ENCODE measurements around the gene NEGR1. TPM values are rescaled to one million over a fixed set of nuclear protein-coding genes. Genes with fewer than 3 reads are reported as not detected.

NEGR1 gene
- total RNA-seq, 1 donor from 2014 or later = 19.2 TPM

DNA sequence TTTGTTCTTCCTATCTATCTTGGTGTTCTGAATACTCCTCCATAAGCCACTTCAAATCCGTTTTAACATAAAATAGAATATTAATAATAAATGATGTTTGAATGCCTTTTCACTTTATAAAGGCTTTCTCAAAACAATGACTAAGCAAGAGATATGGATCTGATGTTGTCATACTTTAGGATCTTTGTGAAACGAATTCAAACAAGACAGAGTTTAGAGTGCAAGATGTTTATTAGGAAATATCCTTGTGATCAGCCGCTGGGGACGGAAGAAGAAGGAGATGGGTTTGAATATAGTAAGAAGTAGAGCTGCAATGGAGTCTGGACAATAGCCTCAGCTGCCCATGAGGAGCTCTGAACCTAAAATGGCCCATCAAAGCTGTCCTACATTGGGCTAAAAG lies 351.8 kb downstream of the NEGR1 start:
- TF ChIP-seq, protein P1, sequence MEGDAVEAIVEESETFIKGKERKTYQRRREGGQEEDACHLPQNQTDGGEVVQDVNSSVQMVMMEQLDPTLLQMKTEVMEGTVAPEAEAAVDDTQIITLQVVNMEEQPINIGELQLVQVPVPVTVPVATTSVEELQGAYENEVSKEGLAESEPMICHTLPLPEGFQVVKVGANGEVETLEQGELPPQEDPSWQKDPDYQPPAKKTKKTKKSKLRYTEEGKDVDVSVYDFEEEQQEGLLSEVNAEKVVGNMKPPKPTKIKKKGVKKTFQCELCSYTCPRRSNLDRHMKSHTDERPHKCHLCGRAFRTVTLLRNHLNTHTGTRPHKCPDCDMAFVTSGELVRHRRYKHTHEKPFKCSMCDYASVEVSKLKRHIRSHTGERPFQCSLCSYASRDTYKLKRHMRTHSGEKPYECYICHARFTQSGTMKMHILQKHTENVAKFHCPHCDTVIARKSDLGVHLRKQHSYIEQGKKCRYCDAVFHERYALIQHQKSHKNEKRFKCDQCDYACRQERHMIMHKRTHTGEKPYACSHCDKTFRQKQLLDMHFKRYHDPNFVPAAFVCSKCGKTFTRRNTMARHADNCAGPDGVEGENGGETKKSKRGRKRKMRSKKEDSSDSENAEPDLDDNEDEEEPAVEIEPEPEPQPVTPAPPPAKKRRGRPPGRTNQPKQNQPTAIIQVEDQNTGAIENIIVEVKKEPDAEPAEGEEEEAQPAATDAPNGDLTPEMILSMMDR (IDR thresholded peaks at IDR 0.05) = no peak
- no peak for TF ChIP-seq POLR2A (IDR thresholded peaks at IDR 0.05)
- TF ChIP-seq POLR2AphosphoS5 (IDR thresholded peaks at IDR 0.05; ENCODE audit: insufficient read depth in 1 of 2, low read depth in 1 of 2) = no peak
- Histone ChIP-seq H3K4me1 (no peaks in the 10 kb centered on the region), H3K27me3 (no peaks in the 10 kb centered on the region), H3K36me3 (no peaks in the 10 kb centered on the region), H3K4me3 (no peak overlapping the region), H3K27ac (no peak overlapping the region), H3K9me3 (no peaks in the 10 kb centered on the region)
- intact Hi-C loops (cut with DNase I) = loop anchor here (5.0 kb wide), 1 partner anchor 542 kb away; no protein-coding TSS in a partner anchor
- DNase-seq (ENCODE audit: extremely low spot score in 2 of 2) = no peak

DNA sequence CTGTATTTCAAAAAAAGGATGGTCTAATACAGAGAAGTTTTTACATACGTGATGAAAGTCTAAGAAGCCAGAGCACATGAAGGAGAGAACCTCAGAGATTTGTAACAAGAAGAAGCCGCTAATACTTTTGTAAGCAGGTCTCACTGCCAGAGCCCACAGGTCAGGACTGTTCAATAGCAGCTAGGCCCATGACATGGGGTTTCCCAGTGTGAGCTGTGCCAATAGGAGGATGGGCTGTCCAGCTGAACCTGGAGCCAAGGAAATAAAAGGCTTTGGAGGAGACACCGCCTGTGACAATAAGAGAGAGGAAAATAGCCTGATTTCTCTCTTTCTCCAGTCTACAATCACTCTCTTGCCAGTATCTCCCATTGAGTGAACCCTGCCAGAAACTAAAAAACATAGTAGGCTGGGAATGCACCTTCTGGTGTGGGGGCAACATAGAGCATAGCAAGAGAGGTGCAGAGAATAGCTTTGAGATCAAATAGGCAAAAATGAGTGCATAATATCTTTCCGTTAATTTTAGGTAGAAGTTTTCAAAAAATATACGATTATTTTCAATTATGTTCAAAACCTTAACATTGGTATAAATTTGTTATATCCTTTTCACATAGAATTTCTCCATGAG lies 360.3 kb downstream of the NEGR1 start:
- no peak for DNase-seq (ENCODE audit: extremely low spot score in 2 of 2)

DNA sequence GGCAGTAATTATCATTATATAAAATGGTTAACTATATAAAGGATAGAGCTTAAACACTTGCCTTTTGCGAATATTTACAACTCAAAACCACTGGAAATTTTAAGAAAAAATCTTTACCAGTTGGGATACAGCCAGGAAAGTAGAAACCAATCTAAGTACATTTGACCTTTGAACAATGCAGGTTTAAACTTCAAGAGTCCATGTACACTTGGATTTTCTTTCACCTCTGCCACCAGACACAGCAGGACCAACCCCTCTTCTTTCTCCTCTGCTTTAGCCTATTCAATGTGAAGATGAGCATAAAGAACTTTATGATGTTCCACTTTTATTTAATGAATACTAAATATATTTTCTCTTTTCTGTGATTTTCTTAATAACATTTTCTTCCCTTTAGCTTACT lies 361.1 kb downstream of the NEGR1 start:
- H3K4me3 ChIP-seq = no peak overlapping the region
- H3K4me1 ChIP-seq = no peaks in the 10 kb centered on the region
- intact Hi-C loops (cut with DNase I) = no loop called here
- no peak overlapping the region for H3K27ac ChIP-seq
- H3K9me3 ChIP-seq = no peaks in the 10 kb centered on the region
- no peaks in the 10 kb centered on the region for H3K36me3 ChIP-seq
- TF ChIP-seq POLR2A (IDR thresholded peaks at IDR 0.05) = no peak
- TF ChIP-seq, protein P1 (IDR thresholded peaks at IDR 0.05) = no peak
- TF ChIP-seq POLR2AphosphoS5 (IDR thresholded peaks at IDR 0.05; ENCODE audit: insufficient read depth in 1 of 2, low read depth in 1 of 2) = no peak
- no peak for DNase-seq (ENCODE audit: extremely low spot score in 2 of 2)
- no peaks in the 10 kb centered on the region for H3K27me3 ChIP-seq

More for the DNA sequence above, 360.3 kb downstream of the NEGR1 start:
- intact Hi-C loops (cut with DNase I) = no loop called here
- H3K36me3 ChIP-seq = no peaks in the 10 kb centered on the region
- TF ChIP-seq POLR2AphosphoS5 (IDR thresholded peaks at IDR 0.05; ENCODE audit: insufficient read depth in 1 of 2, low read depth in 1 of 2) = no peak
- no peak for TF ChIP-seq POLR2A (IDR thresholded peaks at IDR 0.05)
- TF ChIP-seq, protein P1 (IDR thresholded peaks at IDR 0.05) = no peak
- H3K4me3 ChIP-seq = no peak overlapping the region
- no peaks in the 10 kb centered on the region for H3K9me3 ChIP-seq
- no peak overlapping the region for H3K27ac ChIP-seq
- H3K4me1 ChIP-seq = no peaks in the 10 kb centered on the region
- no peaks in the 10 kb centered on the region for H3K27me3 ChIP-seq

DNA sequence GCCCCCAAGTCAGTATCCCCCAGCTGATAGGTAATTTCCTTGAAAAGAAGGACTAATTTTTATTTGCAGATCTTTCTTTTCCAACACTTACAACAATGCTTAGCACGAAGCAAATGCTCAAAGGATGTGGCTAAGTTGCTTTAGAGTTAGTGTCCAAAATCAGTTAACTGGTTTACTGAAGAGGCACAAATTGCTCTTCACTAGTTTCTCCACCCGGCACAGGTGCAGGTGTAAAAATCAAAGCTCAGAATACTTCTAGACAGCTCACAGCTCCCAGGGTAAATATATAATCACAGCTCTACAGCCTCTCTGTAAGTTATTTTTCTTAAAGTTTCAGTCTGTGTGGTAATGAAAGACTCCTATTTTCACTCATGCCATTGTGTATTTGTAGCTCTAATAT lies 361.8 kb downstream of the NEGR1 start:
- intact Hi-C loops (cut with DNase I) = no loop called here
- Histone ChIP-seq H3K9me3 (no peaks in the 10 kb centered on the region), H3K36me3 (no peaks in the 10 kb centered on the region), H3K27ac (no peak overlapping the region), H3K27me3 (no peaks in the 10 kb centered on the region), H3K4me3 (no peak overlapping the region), H3K4me1 (no peaks in the 10 kb centered on the region)
- no peak for DNase-seq (ENCODE audit: extremely low spot score in 2 of 2)
- TF ChIP-seq, protein P1 (IDR thresholded peaks at IDR 0.05) = no peak
- no peak for TF ChIP-seq POLR2AphosphoS5 (IDR thresholded peaks at IDR 0.05; ENCODE audit: insufficient read depth in 1 of 2, low read depth in 1 of 2)

DNA sequence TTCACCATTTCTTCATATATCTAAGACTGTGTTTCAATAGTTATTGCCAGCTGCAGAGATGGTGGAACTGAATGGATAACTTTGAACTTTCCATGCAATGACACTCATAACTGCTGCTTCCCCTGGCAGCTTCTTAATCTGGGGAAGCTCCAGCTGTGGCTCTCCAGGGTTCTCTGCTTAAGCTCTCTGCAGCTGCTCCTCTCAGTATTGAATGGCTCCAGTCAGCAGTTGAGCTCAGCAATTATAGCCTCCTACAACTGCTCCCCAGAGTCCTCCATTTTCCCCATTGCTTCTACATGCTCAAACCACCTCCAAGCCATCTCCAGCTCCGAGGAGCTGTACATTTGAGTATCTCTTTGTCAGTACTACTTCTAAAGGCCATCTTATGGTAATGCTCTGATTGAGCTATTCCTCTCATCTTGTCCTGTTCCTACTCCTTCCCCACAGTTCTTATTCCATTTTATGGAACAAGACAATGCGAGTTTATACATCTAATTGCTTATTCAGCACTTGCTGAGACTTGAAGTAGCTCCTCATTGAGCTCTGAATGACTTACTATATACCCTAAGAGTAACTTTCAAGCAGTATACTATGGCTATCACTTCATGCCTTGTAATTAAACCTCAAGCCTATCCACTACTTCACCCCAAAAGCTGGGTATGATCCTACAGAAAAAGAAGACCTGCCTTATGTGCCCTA lies 362.4 kb downstream of the NEGR1 start:
- no peak overlapping the region for H3K4me3 ChIP-seq
- no peaks in the 10 kb centered on the region for H3K27me3 ChIP-seq
- H3K4me1 ChIP-seq = no peaks in the 10 kb centered on the region
- TF ChIP-seq POLR2AphosphoS5 (IDR thresholded peaks at IDR 0.05; ENCODE audit: insufficient read depth in 1 of 2, low read depth in 1 of 2) = no peak
- TF ChIP-seq, protein P1 (IDR thresholded peaks at IDR 0.05) = no peak
- no peak for TF ChIP-seq POLR2A (IDR thresholded peaks at IDR 0.05)
- no peak overlapping the region for H3K27ac ChIP-seq
- no peaks in the 10 kb centered on the region for H3K9me3 ChIP-seq
- intact Hi-C loops (cut with DNase I) = no loop called here
- no peaks in the 10 kb centered on the region for H3K36me3 ChIP-seq
- no peak for DNase-seq (ENCODE audit: extremely low spot score in 2 of 2)
